ENCODE measurements around the gene TSPAN5.

The TSPAN5 gene

GRCh38 chr4:98641906-98642668, 16.3 kb downstream of the TSPAN5 start:
- no peak for DNase-seq

DNA sequence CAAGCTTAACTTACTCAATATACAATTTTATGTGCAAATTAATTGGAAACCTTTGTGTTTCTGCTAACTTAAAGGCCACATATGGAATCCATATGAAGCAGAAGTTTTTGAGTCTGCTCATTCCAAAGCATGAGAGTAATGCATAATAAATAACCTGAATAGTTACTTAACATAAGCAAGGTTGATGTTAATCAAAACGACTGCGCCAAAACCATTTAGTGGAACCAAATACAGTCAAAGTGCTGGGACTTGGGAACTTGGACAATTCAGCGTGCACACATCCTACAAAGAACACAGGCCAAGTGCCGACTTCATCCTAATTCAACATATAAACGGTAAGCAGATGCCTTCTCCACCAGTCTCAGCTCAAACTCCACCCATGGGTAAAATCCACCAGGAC, 17.0 kb downstream of the TSPAN5 start:
- DNase-seq: no peak

DNA sequence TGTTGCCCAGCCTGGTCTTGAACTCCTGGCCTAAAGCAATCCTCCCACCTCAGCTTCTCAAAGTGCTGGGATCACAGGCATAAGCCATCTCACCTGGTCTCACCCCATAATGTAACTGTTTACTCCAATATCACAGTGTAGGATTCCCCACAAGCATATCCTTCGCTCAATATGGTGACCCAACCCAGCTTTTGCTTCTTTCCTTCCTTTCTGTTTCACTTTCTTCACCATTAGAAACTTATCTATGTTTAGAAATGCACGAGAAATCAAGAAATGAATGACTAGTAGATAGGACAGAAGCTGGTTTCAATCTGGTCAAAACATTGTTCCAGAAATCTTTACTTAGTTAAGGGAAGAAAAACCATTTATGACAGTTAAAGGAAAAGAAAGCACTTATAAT, 18.9 kb downstream of the TSPAN5 start:
- DNase-seq: no peak

GRCh38 chr4:98639108-98639507, 19.3 kb downstream of the TSPAN5 start:
- no peak for DNase-seq

GRCh38 chr4:98638661-98639060, 19.8 kb downstream of the TSPAN5 start:
- peak; percentile 24 for DNase-seq

DNA sequence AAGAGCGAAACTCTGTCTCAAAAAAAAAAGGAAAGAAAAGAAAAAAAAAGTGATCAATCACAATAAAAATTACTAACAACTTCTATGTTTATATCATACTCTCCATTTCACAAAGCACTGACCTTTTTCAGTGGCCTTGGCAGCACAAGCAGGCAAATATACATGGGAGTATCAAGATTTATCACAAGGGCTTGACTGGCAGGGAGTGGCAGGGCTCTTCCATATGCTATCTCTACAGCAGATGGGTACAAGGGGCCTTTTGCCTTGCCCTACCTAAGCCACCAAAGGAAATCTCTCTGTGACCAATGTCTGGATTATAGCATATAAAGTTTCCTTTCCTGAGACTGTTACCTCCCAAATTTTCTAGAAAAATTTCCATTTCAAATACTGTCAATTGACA, 24.4 kb downstream of the TSPAN5 start:
- DNase-seq: peak; percentile 21

DNA sequence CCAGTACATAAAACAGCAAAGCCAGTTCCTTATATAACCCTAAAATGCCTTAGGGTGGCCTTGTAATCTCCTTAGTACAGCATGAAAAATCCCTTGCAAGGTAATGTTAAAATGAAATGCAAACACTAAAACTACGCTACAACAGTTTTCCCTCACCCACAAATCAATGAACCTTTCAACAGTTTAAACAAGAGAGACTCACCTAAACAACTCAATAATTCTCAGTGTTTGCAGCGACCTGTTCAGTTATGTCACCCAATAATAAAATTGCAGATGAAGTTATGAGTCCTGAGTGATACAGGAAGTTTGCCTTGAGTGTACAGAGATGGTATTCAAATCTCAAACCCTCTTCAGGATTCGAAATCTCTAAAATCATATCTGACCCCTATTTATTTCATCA, 25.3 kb downstream of the TSPAN5 start:
- DNase-seq: no peak

DNA sequence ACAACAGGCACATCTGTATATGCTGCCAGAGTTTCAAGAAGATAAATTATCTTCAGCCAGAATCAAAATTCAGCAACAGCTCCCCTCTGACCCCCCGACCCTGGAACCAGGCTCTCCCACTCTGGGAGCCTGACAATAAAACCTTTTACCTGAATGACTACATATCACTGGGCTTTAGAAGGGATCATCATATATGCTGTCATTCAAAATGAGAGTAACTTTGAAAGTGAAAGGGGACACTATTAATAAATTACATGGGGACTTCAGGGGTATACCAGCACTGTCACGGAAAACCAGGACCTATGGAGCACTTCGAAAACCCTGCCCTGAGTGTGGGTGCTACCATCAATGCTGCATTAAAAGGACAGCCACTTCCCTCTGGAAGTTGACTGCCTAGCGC, 26.2 kb downstream of the TSPAN5 start:
- DNase-seq: no peak

DNA sequence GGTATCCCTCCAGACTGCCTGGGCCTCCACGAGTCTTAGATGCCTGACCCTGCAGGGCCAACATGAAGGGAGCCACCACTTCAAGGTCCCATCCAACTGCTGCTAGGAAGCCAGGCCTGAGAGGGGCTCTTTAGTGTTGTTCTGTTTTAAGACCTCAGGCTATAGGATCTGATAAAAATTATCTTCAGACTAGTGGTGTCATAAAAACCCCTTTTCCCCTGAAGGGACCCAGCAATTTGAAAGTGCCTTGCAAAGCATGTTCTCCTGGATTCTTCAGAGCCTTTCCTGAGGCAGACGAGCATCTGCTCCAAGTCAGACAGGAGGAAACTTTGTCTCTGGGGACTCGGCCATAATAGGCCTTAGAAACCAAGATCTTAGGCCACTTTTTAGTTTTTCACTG, 26.9 kb downstream of the TSPAN5 start:
- DNase-seq: peak; percentile 9

DNA sequence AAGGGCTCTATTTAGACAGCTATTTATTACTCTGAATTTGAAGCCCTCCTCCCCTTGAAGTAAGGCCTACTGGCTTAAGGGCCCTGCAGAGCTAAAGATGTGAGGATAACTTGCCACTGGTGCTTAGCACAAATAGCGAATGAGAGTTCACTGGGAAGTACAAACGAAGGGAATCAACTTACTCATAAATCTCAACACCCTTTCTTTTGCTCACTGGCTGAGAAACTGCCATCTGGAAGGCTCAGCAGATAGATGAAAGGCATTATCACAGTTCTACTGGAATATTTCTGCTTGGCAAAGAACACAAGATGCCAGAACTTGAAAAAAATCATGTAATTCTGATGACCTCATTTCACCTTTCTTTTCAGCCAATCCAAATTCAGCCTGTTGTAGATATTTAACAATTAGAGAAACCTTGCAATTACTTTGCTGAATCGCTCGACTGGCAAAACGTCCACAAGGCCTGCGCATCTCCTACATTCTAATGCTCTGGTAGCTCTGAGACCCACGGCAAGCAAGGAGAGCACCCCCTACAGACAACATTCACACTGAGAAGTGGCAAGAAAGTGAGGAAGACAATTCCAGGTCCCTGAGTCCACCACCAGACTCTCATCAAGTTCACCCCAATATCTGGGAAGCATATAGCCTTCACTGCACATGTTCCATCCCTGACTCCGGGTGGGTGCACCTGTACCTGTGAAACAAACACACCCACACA, 27.5 kb downstream of the TSPAN5 start:
- DNase-seq: peak; percentile 66

DNA sequence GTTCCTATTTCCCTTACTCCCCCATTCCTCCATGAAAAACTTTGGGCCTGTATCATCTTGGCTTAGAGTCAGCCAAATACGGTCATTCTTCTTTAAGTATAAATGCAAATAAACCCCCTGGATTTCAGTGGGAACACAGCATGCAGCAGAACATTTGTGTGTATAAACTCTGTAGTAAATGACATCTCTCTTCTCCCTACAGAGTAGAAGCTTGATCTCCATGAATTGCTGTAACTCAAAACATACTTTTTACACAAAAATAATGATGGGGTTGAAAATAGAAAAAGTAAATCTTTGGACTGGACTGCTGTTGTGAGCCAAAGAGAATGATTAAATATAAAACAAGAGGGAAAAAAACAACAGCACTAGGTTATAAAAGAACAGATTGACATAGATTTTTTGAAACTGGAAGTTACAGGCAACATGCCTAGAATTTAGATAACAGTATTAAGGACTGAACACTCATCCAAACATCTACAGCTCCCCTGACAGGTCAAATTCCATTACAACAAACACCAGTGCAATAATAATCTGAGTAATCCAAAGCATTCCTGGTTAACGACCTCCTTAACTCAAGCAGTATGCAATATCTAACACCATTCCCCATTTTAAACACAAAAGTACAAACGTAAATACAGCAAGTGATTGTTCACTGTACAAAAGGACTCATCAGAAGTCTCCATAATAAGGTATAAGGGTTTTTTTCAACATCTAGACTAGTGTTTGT, 30.7 kb downstream of the TSPAN5 start:
- DNase-seq: no peak

- DNase-seq: no peak
Observed at GRCh38 chr4:98626350-98626749, 32.1 kb downstream of the TSPAN5 start.

DNA sequence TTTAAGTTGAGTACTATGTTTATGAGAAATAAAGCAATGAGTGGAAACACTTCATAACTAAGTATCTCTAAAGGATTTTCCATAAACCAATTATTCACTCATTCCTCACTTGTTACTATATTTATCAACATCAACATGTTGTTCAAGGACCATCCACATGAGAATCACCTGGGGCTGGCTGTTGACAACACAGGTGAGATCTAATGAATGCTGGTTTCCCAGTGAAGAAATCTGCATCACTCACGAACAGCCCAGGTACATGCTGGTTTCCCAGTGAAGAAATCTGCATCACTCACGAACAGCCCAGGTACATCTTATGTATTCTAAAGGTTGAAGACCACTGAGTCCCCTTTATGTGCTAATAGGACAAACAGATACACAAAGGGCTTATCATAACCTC, 32.5 kb downstream of the TSPAN5 start:
- DNase-seq: no peak

DNA sequence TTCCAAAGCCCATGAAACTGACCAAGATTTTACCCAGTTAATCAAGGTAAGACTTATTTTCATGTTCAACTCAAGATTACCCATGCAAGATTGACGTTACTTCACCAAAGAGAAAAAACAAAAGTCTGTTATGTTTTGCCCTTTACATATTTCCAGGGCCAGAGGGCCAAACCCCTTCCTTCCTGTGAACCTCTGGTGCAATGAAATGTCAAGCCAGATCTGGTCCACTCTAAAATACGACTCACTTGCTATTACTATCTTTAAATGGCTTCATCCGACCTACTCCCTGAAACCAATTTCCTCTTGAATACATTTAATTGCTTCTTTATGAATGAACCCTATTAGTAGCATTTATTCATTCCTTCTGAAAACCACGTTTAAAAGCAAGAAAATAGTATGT, 33.0 kb downstream of the TSPAN5 start:
- DNase-seq: no peak

- DNase-seq: no peak
Observed at GRCh38 chr4:98624642-98625041, 33.8 kb downstream of the TSPAN5 start.

DNA sequence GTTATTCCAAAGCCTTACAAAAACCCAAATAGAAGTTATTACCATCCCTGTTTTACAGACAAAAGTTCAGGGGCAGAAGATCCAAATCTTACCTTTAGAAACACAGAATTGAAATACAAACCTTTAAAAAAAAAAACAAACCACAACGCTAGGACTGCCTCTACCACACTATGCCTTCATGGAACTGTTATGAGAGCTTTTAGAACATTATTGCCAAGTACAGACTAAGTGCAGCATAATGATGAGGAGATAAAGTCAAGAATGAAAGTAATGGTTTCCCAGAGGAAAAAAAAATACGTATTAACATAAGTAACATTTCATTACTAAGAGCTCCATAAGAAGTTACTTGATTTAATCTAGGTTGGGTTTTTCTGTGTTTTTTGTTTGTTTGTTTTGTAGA, 34.3 kb downstream of the TSPAN5 start:
- DNase-seq: no peak

DNA sequence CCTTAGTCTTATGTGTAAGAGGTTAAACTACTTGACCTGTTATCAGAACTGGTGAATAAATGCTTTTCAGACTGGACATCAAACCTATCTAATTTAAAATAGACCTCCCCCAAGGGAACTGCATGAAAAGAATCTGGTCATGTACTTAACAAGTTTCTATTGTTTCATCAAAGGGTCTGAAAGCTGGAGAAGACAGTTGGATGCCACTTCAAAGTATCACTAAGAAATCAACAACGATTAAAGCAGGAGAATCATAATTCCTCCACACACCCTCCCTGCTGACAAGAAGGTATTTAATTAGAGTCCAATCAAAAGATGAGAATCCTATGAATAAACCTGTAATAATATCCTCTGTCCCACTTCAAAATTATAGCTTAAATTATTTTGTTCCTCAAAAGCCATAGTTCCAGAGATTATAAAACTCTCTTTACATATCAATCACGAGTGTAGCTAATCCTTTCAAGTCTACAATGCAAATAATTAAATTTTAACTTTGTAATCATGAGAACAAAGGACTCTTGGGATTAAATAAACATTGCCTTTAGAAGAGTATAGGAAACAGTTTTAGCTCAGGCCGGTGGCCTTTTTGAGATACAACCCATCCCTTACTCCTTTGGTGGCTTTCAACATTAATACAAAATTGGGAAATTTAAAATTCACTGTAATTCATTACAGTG, 35.1 kb downstream of the TSPAN5 start:
- DNase-seq: no peak

- DNase-seq: no peak
Observed at GRCh38 chr4:98620087-98620784, 38.2 kb downstream of the TSPAN5 start.

- DNase-seq: peak; percentile 32
Observed at GRCh38 chr4:98619180-98619579, 39.2 kb downstream of the TSPAN5 start.

GRCh38 chr4:98618680-98619079, 39.7 kb downstream of the TSPAN5 start:
- DNase-seq: peak; percentile 4

DNA sequence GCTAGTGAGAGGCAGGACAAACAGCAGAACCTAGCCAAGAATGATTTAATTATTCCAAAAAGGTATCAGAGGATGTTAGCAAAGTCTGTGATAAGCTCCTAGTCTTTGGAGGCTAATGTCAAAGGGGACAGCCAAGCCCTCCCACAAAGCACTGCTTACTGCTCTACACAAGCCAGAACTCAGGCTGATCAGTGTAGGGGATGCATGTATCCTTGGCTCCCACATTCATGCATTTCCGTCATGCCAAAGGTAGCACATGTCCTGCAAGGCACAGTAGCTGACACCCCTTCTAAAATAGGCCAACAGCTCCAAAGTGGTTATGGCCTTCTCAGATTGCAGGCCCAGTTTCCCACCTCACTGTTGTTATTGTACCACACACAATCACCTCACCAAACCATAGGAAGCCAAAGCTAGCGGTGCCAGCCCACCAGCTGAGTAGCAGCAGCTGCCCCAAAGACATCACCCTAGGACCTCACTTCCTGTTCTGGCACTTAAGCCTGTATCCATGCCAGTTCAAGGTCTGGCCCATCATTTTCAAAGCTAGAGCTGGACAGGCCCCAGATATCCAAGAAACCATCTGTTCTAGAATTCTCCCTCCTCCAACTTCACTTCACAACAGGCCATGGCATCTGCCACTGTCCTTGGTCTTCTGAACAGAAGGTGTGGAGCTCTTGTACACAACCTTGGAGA, 40.9 kb downstream of the TSPAN5 start:
- no peak for DNase-seq

- no peak for DNase-seq
Observed at GRCh38 chr4:98615991-98616390, 42.4 kb downstream of the TSPAN5 start.
